NCI-H2081 treated with DMSO at 0.1 percent for 48 hours (cell line): ENCODE data around the gene IKZF2.

ENCODE experiments used
- DNase-seq: peaks from one replicate; lab custom pipeline; 2025; lab: John Stamatoyannopoulos, UW

Gene IKZF2

DNA sequence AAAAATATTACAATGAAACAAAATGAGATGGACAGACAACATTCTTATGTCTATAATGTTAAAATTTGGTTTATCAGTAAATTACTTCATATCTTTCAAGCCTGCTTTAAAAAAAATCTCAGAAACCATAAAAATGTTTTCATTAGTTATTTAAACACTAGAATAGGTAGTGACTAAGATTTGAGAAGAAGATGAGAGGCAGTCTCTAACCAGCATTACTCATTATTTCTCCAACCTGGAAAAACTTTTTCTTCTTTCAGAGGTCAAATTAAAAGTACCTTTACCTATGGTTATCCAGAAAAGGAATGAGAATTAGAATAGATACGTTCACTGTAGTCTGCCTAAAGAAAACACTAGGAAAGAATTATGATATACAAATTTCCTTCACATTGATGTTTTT, 50.3 kb downstream of the IKZF2 start:
- no peak for DNase-seq

- no peak for DNase-seq
These were observed 52.8 kb downstream of the IKZF2 start for GRCh38 chr2:213098612-213099011.

DNA sequence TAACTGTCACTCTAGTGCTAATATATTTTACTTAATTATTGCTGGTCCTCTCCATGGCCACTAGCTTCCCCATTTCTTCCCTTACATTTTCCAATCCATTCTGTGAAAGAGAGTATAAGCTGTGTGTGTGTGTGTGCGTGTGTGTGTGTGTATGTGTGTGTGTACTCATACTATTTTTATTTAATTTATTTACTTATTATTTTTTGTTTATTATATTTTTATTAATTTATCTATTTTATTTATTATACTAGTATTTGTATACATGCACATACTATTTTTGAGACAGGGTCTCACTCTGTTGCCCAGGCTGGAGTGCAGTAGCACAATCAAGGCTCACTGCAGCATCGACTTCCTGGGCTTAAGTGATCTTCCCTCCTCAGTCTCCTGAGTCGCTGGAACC, 59.6 kb downstream of the IKZF2 start:
- no peak for DNase-seq

- no peak for DNase-seq
These were observed 60.6 kb downstream of the IKZF2 start for GRCh38 chr2:213090772-213091171.

DNA sequence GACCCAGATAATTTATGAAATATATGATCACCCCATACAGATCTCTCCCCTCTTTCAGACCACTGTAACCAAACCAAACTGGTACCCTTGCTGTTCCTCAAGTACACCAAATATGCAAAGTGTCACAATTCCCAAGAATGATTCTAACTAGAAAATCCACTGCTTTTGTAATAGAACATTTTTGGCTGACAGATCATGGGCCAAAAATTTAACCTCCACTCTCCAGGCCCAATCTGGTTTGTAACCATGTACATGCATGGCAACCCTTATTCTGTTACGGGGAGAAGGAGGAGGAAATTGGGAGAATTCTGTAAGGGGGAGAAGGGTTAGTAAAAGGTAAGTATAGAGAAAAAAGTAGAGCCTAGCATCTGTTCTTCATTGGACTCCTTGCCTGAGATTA, 62.0 kb downstream of the IKZF2 start:
- no peak for DNase-seq

DNA sequence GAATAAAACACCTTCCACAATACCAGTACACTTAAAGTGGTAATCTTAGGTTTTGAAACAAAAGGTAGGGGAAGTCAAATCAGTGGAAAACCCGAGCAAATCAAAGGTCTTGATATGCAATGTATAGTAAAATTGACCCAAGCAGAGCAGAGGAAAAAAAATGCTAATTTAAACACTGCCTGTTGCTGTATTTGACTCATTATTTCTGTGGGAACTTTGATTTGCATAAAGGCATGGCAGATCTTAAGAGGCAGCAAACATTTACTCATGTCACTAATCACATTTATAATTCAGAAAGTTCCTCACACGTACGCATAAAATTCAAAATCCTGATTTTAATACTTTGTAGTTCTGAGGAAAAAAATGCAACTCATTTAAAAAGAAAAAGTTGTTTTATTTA, 64.4 kb downstream of the IKZF2 start:
- DNase-seq: no peak

DNA sequence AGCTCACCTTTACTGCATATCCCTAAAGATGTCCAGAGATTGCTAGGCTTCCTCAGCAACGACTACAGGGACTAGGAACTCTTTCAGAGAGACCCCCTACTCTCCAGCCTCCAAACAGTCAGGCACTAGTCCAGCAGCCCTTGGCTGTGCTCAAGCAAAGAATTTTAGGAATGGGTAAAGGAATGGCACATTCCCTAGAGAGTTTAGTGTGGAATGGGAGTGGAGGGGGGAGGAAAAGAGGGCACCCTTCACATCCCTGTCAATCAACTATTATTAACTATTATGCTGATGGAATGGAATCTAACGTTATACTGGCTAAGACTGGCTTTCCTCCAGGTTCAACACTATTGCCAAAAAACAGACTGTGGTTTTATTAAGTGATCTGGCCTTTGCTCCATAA, 64.8 kb downstream of the IKZF2 start:
- no peak for DNase-seq

DNA sequence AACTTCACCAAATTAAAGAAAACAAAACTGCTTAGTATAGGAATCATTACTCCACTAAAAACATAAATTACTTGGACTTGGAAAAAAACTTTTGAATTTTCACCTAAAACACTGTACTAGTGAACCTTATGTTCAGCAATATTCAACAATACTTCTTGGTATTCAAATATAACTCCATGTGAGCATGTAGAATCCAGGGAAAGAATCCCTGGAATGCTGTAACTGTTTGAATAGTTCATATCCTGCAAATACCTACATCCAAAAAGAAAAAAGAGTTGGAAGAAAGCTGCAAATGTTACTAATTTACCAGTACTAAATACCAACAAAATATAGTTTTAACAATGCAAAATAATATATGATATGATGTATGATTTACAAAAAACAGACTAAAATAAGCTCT, 65.4 kb downstream of the IKZF2 start:
- no peak for DNase-seq

DNA sequence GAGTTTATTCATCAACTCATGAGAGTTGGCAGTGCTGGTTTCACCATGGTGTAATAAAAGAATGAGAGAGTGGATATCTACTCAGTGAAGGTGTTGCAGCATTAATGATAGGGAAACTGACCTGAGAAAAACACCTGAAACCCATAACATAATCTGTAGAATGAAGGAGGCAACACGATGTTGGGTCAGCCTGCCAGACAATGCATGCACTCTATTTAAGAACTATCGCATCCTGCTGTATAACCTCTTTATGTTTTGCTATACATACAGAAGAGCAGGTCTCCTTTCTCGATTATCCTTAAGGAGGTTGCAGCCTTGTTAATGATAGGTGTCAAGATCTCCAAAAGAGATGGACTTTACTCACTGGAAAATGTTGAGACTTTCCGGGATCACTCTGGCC, 65.9 kb downstream of the IKZF2 start:
- DNase-seq: no peak

- no peak for DNase-seq
These were observed 67.2 kb downstream of the IKZF2 start for GRCh38 chr2:213084261-213084660.

DNA sequence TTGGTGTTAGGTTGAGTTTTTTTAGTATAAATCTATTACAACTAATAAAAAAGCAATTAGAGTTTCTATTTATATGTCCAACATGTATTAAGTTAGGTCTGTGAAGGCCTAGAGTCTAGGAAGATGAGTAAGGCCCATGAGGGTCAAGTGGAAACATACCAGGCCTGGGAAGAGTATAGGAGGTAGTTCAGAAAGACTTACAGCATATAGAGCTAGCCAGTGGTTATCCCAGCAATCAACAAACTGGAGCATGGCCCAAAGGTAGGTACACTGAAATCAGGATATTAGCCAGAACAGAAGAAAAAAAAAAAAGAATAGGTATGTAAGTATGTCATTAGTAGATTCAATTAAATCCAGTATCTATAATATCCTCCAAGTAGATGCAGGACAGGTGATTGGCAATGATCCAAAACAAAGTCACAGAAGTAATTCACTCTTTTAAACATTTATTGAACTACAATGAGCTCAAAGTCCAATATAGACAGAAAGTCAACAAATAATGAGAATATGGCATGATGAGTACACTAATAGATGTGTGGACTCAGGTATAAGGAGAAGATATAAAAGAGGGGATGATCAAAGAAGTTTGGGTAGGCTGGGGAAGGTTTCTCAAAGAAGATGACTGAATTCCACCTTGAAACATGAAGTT, 70.3 kb downstream of the IKZF2 start:
- DNase-seq: no peak

DNA sequence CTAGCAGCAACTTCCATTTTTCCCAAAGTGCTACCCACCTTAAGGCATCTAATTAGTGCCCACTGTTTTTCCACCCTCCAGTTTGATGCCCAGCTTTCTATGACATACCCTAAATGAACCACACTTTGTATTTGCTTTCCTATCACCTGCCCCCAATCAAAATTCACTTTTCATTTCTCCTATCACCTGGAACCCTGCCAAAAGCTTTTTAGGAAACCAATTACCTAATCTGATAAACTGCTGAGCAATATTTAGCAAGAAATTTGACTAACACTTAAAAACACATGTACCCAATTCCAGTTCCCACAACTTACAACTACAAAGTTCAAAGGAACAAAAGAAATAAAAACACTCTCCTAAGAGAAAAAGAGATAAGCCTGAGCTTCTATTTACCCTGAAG, 71.7 kb downstream of the IKZF2 start:
- no peak for DNase-seq

DNA sequence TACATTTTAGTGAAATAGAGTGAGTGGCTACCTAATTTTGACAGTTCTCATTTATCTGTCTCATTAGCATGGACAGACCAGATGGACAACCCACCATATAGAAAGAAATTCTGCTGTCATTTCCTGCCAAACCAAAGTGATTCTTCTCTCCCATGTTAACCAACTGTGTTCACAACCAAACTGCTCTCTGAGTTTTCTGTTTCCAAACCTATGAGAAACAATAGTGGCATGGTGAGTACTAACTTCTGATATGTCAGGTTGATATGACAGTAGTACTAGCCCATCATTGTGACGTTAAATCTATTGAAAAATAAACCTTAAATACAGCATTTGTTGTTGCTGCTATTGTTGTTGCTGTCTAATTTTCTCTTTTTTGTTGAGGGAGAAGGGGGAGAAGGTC, 72.7 kb downstream of the IKZF2 start:
- no peak for DNase-seq

DNA sequence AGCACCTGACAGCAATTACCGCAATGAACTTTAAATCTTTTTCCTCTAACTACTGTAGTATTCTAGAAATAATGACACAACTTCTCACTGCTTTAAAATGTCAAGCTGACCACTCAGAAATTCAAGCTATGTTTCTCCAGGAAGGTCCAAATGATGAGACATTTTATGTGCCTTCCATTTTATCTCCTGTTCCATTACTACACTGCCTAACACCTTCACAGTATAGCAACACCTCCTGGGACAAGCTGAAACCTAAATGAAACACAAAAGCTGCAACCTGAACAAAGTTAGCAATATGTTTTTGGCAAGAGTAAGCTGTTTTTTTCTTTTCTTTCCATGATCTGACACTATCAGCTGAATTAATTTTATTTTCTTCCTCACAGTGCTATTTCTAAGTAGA, 81.9 kb downstream of the IKZF2 start:
- DNase-seq: no peak

DNA sequence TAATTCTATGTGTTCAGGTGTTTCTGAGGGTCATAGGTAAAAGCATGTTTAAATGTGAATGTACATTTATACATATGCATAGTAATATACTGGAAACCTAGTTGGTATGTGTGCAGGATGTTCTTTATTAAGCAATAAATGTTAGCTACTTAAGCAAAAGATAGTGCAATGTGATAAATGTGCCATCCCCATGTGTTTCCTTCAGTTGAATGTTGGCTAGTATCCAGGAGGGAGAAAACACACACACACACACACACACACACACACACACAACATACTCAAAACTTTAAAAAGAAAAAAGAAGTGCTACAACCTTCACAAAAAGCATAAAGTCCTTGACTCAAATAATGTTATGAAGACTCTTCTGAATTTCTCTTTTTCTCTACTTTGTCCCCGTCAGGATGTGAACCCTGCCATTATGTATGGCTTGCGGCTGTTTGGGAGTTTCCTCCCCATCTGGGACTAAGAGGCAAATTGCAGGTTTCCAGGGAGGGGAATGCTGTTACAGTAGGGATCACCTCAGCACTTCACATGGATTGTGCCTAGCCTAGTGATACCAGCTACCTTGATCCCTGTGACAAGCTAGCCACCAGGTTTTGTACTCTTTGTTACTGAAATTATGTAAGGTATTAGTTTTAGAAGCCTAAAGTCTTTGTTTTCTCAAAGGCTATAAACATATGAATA, 82.6 kb downstream of the IKZF2 start:
- no peak for DNase-seq

DNA sequence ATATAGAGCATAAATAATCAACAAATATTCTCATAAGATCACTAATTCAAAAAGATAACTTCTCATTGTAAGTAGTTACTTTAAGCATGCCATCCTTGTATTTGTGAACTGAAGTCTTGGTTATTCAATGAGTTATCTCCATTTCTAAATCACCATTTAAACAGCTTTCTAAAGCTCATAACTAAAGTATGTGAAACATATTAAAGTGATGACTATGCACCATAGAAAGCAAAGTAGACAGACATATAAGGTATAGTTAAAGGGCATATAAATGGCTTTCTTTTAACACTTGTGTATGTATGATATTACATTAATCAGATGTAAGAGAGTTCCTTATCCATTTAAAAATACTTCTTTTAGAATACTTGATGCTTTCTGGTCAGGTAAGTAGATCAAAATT, 83.5 kb downstream of the IKZF2 start:
- DNase-seq: no peak

DNA sequence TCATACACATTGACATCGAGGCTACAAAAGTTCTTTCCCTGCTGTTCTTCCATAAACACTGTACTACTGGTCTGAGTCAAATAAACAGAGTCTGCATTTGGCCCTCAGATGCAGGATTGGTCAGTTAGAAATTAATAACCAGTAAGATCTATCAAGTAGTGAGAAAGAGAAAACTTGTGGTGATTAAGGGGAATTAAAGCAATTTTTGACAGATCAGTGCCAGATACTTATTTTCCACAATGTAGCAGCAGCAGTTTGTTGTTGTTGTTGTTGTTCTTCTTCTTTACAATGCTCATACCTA, 85.0 kb downstream of the IKZF2 start:
- no peak for DNase-seq

GRCh38 chr2:213065583-213066442, 85.6 kb downstream of the IKZF2 start:
- DNase-seq: no peak

DNA sequence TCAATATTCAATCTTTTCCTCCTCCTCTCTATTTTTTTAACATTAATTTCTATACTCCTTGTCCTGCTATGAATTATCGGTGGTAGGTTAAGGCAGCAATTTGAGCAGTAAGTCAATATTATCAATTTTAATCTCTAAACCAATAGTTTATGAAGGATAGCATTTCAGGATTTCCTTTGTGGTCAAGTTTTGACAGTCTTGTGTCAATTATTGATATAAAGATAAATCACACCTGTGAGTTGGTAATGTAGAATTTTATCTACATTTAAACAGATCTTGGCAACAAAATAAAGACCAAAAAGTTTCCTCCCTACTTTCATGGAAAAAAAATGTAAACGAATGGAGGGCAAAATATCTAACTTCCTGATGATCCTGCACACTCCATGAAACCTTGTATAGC, 87.3 kb downstream of the IKZF2 start:
- no peak for DNase-seq

DNA sequence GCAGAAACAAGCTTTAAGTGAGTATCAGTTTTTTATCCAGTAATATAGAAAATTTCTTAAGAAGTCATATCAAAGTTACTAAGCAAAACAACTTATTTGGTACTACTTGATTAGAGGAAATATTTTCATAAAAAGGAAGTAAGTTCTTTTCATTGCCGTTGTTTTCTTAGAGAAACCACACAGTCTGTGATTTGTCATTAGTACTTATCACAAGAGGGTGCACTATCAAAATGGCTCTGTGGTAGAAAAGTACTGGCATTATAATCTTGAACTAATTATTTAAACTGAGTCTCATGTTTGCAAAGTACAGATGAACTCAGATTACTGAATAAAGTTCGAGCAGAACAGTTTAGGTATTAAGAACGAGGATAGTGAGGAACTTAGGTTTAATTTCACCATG, 93.4 kb downstream of the IKZF2 start:
- DNase-seq: no peak

DNA sequence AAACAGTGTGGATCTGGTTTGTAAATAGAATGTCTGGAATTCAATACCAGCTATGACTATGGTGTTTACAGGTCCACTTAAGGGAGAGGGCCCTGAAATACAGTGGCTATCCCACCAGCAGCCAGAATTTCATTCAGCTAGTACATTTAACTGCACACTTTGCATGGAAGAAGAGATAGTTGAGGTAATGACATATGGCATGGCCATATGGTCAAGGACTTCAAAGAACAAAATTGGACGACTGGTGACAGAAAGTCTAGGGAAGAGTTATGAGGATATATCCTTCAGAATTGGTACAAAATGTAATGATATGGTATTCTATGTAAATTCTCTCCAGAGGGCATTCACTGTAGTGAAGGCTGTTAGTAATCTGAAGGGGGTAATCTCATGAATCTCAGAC, 105.0 kb downstream of the IKZF2 start:
- DNase-seq: no peak

- DNase-seq: no peak
These were observed 107.8 kb downstream of the IKZF2 start for GRCh38 chr2:213043566-213043965.

DNA sequence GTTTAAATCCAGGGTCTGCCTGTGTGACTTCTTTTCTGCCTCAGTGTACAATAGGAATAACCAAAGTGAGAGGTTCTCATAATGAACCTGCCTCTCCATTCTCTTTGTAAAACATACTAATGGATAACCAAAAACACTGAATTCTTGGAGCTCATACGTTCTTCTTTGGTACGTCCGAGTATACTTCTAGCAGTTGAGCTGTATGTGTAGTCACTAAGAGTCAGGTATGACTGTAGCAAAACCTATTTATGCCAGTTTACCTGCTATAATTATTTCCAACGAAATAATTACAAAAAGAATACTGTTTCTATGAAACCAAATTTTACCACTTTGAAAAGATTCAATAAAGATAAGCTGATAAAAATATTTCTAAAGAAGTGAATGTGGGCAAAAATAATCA, 109.2 kb downstream of the IKZF2 start:
- DNase-seq: no peak
